Fibroblast of lung (primary cell): ENCODE results near the gene SMAD3. TPM values are rescaled to one million over a fixed set of nuclear protein-coding genes. Genes with fewer than 3 reads are reported as not detected.

Experiments
- DNase-seq, 2 donors: peaks; one replicate each; pipeline versions ENCODE4 v3.0.0 to v3.0.0-alpha.2; 2010; ENCODE audit warnings: low read depth in 2 of 2
- H2AFZ ChIP-seq: 2 replicates; pipeline ENCODE4 v1.5.1; 2012; ENCODE audit warnings: low read length, control low read depth, inconsistent platforms
- H3K27ac ChIP-seq: 2 replicates; pipeline ENCODE4 v1.5.1; 2011; ENCODE audit warnings: low read length, control low read depth; ENCODE audit not compliant: insufficient read depth
- H3K27me3 ChIP-seq: 2 replicates; pipeline ENCODE4 v1.5.1; 2011; ENCODE audit warnings: mild to moderate bottlenecking, low read length; ENCODE audit not compliant: control insufficient read depth, insufficient read depth
- H3K36me3 ChIP-seq: 2 replicates; pipeline ENCODE4 v1.5.1; 2011; ENCODE audit warnings: low read length; ENCODE audit not compliant: control insufficient read depth, insufficient read depth
- H3K4me1 ChIP-seq: 2 replicates; pipeline ENCODE4 v1.5.1; 2011; ENCODE audit warnings: low read length; ENCODE audit not compliant: control insufficient read depth, insufficient read depth; ENCODE audit errors: extremely low read depth
- H3K4me2 ChIP-seq: 2 replicates; pipeline ENCODE4 v1.5.1; 2011; ENCODE audit warnings: low read length, control low read depth; ENCODE audit not compliant: insufficient read depth; ENCODE audit errors: extremely low read depth
- H3K4me3 ChIP-seq, 4 experiments: fragments of 200-600 bp in 1 of 4; sonication (generic) in 1 of 4; replicated peaks in 1 of 4; 2 replicates each; pipeline ENCODE4 v1.5.1; 2011 to 2016; ENCODE audit warnings: low read length in 4 of 4, low read depth in 3 of 4, mild to moderate bottlenecking in 3 of 4, control low read depth in 2 of 4, inconsistent platforms in 1 of 4, mixed read lengths in 1 of 4; ENCODE audit not compliant: insufficient read depth in 1 of 4; ENCODE audit errors: control extremely low read depth in 1 of 4
- H3K79me2 ChIP-seq: 2 replicates; pipeline ENCODE4 v1.5.1; 2012; ENCODE audit warnings: mild to moderate bottlenecking, low read length, inconsistent platforms; ENCODE audit not compliant: control insufficient read depth, insufficient read depth
- H3K9ac ChIP-seq: 2 replicates; pipeline ENCODE4 v1.5.1; 2011; ENCODE audit warnings: mild to moderate bottlenecking, low read length, control low read depth; ENCODE audit not compliant: insufficient read depth
- H3K9me3 ChIP-seq: 2 replicates; pipeline ENCODE4 v1.5.1; 2012; ENCODE audit warnings: low read depth, low read length; ENCODE audit not compliant: control insufficient read depth, insufficient read depth
- H4K20me1 ChIP-seq: 2 replicates; pipeline ENCODE4 v1.5.1; 2011; ENCODE audit warnings: low read length; ENCODE audit not compliant: control insufficient read depth, insufficient read depth; ENCODE audit errors: extremely low read depth
- EZH2 ChIP-seq: IDR thresholded peaks from 2 replicates; pipeline ENCODE4 v1.5.1; 2012; ENCODE audit warnings: low read length, control low read depth, mild to moderate bottlenecking; ENCODE audit errors: missing control alignments
- polyA plus RNA-seq, 2 donors: library from polyadenylated mRNA; depleted of rRNA in 1 of 2; stranded (reverse) in 1 of 2; unstranded in 1 of 2; fragments of >200 nt; gene quantifications; 2 replicates each; pipeline ENCODE4 v1.2.1, GENCODE V29; 2011 to 2012; ENCODE audit warnings: missing spikeins in 1 of 2
- total RNA-seq: library from RNA; depleted of rRNA; stranded (reverse); fragments of >200 nt; gene quantifications from 2 replicates; pipeline ENCODE4 v1.2.1, GENCODE V29; 2014
- TF ChIP-seq, protein P1 (sequence below), 2 donors: IDR thresholded peaks in 1 of 2; conservative IDR thresholded peaks in 1 of 2; 1 replicate in 1 of 2; 2 replicates in 1 of 2; pipeline ENCODE4 v1.5.1; 2011 to 2012; ENCODE audit warnings: low read length in 2 of 2, control low read depth in 1 of 2, inconsistent platforms in 1 of 2, low read depth in 1 of 2, mild to moderate bottlenecking in 1 of 2

The SMAD3 gene
- total and polyA plus RNA-seq, 2 donors (not counting 1 experiment from before 2014, with no cell fraction given): 69.9 to 173 TPM

DNA sequence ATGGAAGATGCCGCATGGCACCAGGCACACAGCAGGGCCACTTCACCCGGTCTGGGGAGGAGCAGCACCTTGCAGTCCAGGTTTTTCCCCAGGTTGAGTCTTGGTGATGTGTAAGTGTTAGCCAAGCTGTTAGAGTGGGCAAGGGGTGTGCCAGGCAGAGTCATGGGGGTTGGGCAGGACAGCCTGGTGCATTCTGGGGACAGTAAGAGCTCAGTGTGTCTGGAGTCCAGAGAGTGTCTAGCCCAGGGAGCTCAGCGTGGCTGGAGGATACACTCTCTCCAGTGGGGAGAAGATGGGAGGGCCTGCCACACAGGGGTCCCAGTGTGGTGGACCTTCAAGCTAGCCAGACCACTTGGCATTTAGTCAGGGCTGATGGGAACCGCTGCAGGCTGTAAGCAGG lies 101.7 kb downstream of the SMAD3 start:
- Histone ChIP-seq H3K27me3 (no peaks in the 10 kb centered on the region), H3K9me3 (no peaks in the 10 kb centered on the region), H4K20me1 (no peaks in the 10 kb centered on the region), H3K79me2 (peaks cover 77% of the 10 kb centered on the region), H3K27ac (peak overlapping the region; percentile 80), H3K4me3 (no peak overlapping the region), H3K9ac (peak overlapping the region; percentile 38), H3K4me1 (peaks cover 64% of the 10 kb centered on the region), H3K36me3 (peaks cover 44% of the 10 kb centered on the region), H2AFZ (no peak overlapping the region), H3K4me2 (peak overlapping the region; percentile 65)
- TF ChIP-seq EZH2: no peak
- TF ChIP-seq, protein P1, sequence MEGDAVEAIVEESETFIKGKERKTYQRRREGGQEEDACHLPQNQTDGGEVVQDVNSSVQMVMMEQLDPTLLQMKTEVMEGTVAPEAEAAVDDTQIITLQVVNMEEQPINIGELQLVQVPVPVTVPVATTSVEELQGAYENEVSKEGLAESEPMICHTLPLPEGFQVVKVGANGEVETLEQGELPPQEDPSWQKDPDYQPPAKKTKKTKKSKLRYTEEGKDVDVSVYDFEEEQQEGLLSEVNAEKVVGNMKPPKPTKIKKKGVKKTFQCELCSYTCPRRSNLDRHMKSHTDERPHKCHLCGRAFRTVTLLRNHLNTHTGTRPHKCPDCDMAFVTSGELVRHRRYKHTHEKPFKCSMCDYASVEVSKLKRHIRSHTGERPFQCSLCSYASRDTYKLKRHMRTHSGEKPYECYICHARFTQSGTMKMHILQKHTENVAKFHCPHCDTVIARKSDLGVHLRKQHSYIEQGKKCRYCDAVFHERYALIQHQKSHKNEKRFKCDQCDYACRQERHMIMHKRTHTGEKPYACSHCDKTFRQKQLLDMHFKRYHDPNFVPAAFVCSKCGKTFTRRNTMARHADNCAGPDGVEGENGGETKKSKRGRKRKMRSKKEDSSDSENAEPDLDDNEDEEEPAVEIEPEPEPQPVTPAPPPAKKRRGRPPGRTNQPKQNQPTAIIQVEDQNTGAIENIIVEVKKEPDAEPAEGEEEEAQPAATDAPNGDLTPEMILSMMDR (conservative IDR thresholded peaks at IDR 0.05 in 1 of 2, IDR thresholded peaks at IDR 0.05 in 1 of 2; ENCODE audit: low read depth in 1 of 2, low read length in 2 of 2): no peak
- no peak for DNase-seq

DNA sequence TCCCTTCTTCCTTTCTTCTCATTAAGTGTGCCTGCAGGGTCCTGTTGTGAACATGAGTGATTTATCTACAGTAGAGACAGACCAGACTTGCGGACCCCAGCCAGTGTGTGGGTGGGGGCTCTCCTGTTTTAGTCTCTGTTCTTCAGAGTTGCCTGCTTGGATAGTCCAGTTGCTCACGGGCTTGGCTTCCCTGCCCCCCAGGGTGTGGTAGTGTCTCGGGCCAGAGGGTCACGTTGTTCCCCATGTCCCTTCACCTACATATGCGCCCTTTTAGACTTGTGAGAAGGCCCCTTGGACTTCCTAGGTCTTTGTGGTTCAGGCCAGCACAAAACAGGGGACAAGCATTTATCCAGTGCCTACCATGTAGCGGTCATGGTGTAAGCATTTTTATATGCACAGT lies 103.3 kb downstream of the SMAD3 start:
- Histone ChIP-seq H3K27me3 (no peaks in the 10 kb centered on the region), H3K4me1 (peaks cover 73% of the 10 kb centered on the region), H3K4me2 (no peak overlapping the region), H3K9ac (no peak overlapping the region), H3K36me3 (peaks cover 58% of the 10 kb centered on the region), H3K27ac (peak overlapping the region; percentile 80), H3K4me3 (no peak overlapping the region), H3K9me3 (no peaks in the 10 kb centered on the region), H2AFZ (no peak overlapping the region), H4K20me1 (no peaks in the 10 kb centered on the region), H3K79me2 (peaks cover 79% of the 10 kb centered on the region)
- TF ChIP-seq, protein P1 (conservative IDR thresholded peaks at IDR 0.05 in 1 of 2, IDR thresholded peaks at IDR 0.05 in 1 of 2; ENCODE audit: low read depth in 1 of 2, low read length in 2 of 2): no peak
- TF ChIP-seq EZH2: no peak
- DNase-seq: no peak

DNA sequence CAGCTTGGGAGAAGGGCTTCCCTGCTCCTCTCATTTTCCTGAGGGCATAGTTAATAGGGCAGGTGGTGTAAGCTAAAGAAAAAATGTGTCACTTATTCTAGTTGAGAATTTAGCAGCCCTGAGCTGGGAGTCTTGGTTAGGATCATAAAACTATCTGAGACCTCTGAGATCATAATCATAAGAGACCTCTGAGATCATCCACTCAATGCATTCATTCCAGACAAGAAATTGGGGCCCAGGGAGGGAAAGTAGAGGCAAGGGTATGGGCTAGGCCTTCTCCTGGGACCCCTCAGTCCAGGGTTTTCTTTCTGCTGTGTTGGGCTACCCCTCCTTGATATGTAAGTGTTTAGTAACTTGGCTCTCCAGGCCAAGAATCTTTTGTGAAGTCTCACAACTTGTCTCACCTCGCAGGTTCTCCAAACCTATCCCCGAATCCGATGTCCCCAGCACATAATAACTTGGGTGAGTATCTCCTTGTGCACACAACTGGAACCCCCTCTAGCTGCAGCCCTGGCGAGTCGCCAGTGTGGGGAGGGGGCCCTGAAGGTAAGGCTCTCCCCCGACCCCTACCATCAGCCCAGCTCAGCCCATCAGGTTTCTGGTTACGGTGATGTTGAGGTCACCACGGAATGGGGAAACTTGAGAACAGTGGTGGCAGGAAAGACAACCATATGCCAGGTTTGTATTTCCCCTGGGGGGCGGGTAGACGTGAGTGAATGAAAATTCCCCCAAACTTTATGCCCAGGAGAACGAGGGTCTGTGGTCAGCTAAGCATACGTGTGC lies 104.9 kb downstream of the SMAD3 start:
- DNase-seq: no peak
- no peaks in the 10 kb centered on the region for H3K27me3 ChIP-seq
- H3K4me1 ChIP-seq: peaks cover 80% of the 10 kb centered on the region
- no peak overlapping the region for H3K9ac ChIP-seq
- no peak overlapping the region for H3K4me2 ChIP-seq
- no peaks in the 10 kb centered on the region for H4K20me1 ChIP-seq
- peaks cover 83% of the 10 kb centered on the region for H3K79me2 ChIP-seq
- no peak overlapping the region for H3K4me3 ChIP-seq
- H3K9me3 ChIP-seq: no peaks in the 10 kb centered on the region
- peak overlapping the region; percentile 5 for H3K27ac ChIP-seq
- H3K36me3 ChIP-seq: peaks cover 62% of the 10 kb centered on the region
- no peak for TF ChIP-seq EZH2
- TF ChIP-seq, protein P1 (conservative IDR thresholded peaks at IDR 0.05 in 1 of 2, IDR thresholded peaks at IDR 0.05 in 1 of 2; ENCODE audit: low read depth in 1 of 2, low read length in 2 of 2): no peak
- no peak overlapping the region for H2AFZ ChIP-seq
